ENCODE measurements around the gene ABHD16A. TPM values are rescaled to one million over a fixed set of nuclear protein-coding genes. Genes with fewer than 3 reads are reported as not detected.
A peak's percentile ranks its signal among the peaks of the same experiment; 100 is the strongest.
"Not testable (repeated sequence)": the region's sequence is repeated elsewhere in the genome, so short reads cannot be mapped to it uniquely, and the experiment has no call there.

Gene ABHD16A
- total RNA-seq, 1 donor from 2014 or later = 21.3 TPM

GRCh38 chr6:31713465-31713864, 10.3 kb upstream of the ABHD16A start:
- no peak for TF ChIP-seq EZH2phosphoT487 (IDR thresholded peaks at IDR 0.05)
- H3F3A ChIP-seq (ENCODE audit: low read depth) = peaks cover 21% of the 10 kb centered on the region
- Mint-ChIP-seq H3K4me3 (peak overlapping the region; percentile 16), H3K9me3 (no peaks in the 10 kb centered on the region), H3K4me1 (peaks cover 49% of the 10 kb centered on the region), H3K36me3 (no peaks in the 10 kb centered on the region), H3K27me3 (ENCODE audit: insufficient read depth, low read depth) (peaks cover 19% of the 10 kb centered on the region), H3K27ac (peak overlapping the region; percentile 97)
- no peaks in the 10 kb centered on the region for H3K36me3 ChIP-seq
- no peaks in the 10 kb centered on the region for H3K27me3 ChIP-seq
- peak overlapping the region; percentile 75 for H2AFZ ChIP-seq (replicated peaks)
- H3K4me2 ChIP-seq = peak overlapping the region; percentile 64
- no peaks in the 10 kb centered on the region for H3K79me2 ChIP-seq (ENCODE audit: low read depth)
- H3K4me3 ChIP-seq = no peak overlapping the region
- H3K9ac ChIP-seq = no peak overlapping the region
- DNase-seq (ENCODE audit: low spot score) = no peak
- no peak overlapping the region for H3K27ac ChIP-seq
- peaks cover 25% of the 10 kb centered on the region for H3K4me1 ChIP-seq
- H3K9me3 ChIP-seq (ENCODE audit: low read depth) = no peaks in the 10 kb centered on the region
- no peaks in the 10 kb centered on the region for H4K20me1 ChIP-seq (ENCODE audit: low read depth)

GRCh38 chr6:31712296-31712695, 9.2 kb upstream of the ABHD16A start:
- no peak overlapping the region for H3K9ac ChIP-seq
- Mint-ChIP-seq H3K27me3 (ENCODE audit: insufficient read depth, low read depth) (peaks cover 17% of the 10 kb centered on the region), H3K27ac (peak overlapping the region; percentile 84)

GRCh38 chr6:31711233-31711632, 8.1 kb upstream of the ABHD16A start:
- no peak for DNase-seq (ENCODE audit: low spot score)
- H3K27me3 Mint-ChIP-seq (ENCODE audit: insufficient read depth, low read depth) = peaks cover 19% of the 10 kb centered on the region
- peak overlapping the region; percentile 75 for H3K4me3 Mint-ChIP-seq
- Histone ChIP-seq H3K4me3 (no peak overlapping the region), H3K79me2 (ENCODE audit: low read depth) (no peaks in the 10 kb centered on the region), H3K9me3 (ENCODE audit: low read depth) (no peaks in the 10 kb centered on the region), H3K27me3 (no peaks in the 10 kb centered on the region), H4K20me1 (ENCODE audit: low read depth) (no peaks in the 10 kb centered on the region), H3F3A (ENCODE audit: low read depth) (peaks cover 21% of the 10 kb centered on the region), H3K4me1 (peaks cover 25% of the 10 kb centered on the region), H3K36me3 (no peaks in the 10 kb centered on the region), H3K9ac (no peak overlapping the region), H2AFZ (replicated peaks) (no peak overlapping the region), H3K4me2 (no peak overlapping the region), H3K27ac (no peak overlapping the region)
- peaks cover 44% of the 10 kb centered on the region for H3K4me1 Mint-ChIP-seq
- no peak for TF ChIP-seq EZH2phosphoT487 (IDR thresholded peaks at IDR 0.05)
- no peak for TF ChIP-seq EZH2 (IDR thresholded peaks at IDR 0.05)
- no peak for TF ChIP-seq CTCF (IDR thresholded peaks at IDR 0.05)
- no peaks in the 10 kb centered on the region for H3K9me3 Mint-ChIP-seq
- no peaks in the 10 kb centered on the region for H3K36me3 Mint-ChIP-seq
- no peak overlapping the region for H3K27ac Mint-ChIP-seq

More at GRCh38 chr6:31712296-31712695, 9.2 kb upstream of the ABHD16A start:
- Histone ChIP-seq H3K4me3 (no peak overlapping the region), H3K27ac (no peak overlapping the region), H3K27me3 (no peaks in the 10 kb centered on the region), H3F3A (ENCODE audit: low read depth) (peaks cover 21% of the 10 kb centered on the region), H4K20me1 (ENCODE audit: low read depth) (no peaks in the 10 kb centered on the region), H2AFZ (replicated peaks) (no peak overlapping the region), H3K4me1 (peaks cover 25% of the 10 kb centered on the region), H3K79me2 (ENCODE audit: low read depth) (no peaks in the 10 kb centered on the region), H3K4me2 (no peak overlapping the region), H3K9me3 (ENCODE audit: low read depth) (no peaks in the 10 kb centered on the region), H3K36me3 (no peaks in the 10 kb centered on the region)
- H3K9me3 Mint-ChIP-seq = no peaks in the 10 kb centered on the region
- H3K4me1 Mint-ChIP-seq = peaks cover 46% of the 10 kb centered on the region
- TF ChIP-seq CTCF (IDR thresholded peaks at IDR 0.05) (no peak), EZH2phosphoT487 (IDR thresholded peaks at IDR 0.05) (no peak), EZH2 (IDR thresholded peaks at IDR 0.05) (no peak)
- H3K36me3 Mint-ChIP-seq = no peaks in the 10 kb centered on the region
- DNase-seq (ENCODE audit: low spot score) = no peak
- H3K4me3 Mint-ChIP-seq = peak overlapping the region; percentile 75

GRCh38 chr6:31710523-31711219, 7.5 kb upstream of the ABHD16A start:
- TF ChIP-seq CTCF (IDR thresholded peaks at IDR 0.05) = no peak
- TF ChIP-seq EZH2 (IDR thresholded peaks at IDR 0.05) = no peak
- TF ChIP-seq EZH2phosphoT487 (IDR thresholded peaks at IDR 0.05) = no peak
- Mint-ChIP-seq H3K4me3 (peak overlapping the region; percentile 5), H3K27ac (peak overlapping the region; percentile 4), H3K4me1 (peaks cover 43% of the 10 kb centered on the region), H3K36me3 (no peaks in the 10 kb centered on the region), H3K9me3 (no peaks in the 10 kb centered on the region), H3K27me3 (ENCODE audit: insufficient read depth, low read depth) (peaks cover 19% of the 10 kb centered on the region)
- Histone ChIP-seq H3K27me3 (no peaks in the 10 kb centered on the region), H3K9me3 (ENCODE audit: low read depth) (no peaks in the 10 kb centered on the region), H3K4me2 (no peak overlapping the region), H3K4me3 (no peak overlapping the region), H3K9ac (no peak overlapping the region), H3K36me3 (no peaks in the 10 kb centered on the region), H2AFZ (replicated peaks) (no peak overlapping the region), H3K79me2 (ENCODE audit: low read depth) (no peaks in the 10 kb centered on the region), H3K27ac (no peak overlapping the region), H3F3A (ENCODE audit: low read depth) (peaks cover 21% of the 10 kb centered on the region), H4K20me1 (ENCODE audit: low read depth) (no peaks in the 10 kb centered on the region), H3K4me1 (peaks cover 25% of the 10 kb centered on the region)
- DNase-seq (ENCODE audit: low spot score) = no peak

GRCh38 chr6:31709157-31709556, 6.0 kb upstream of the ABHD16A start:
- H3K9me3 ChIP-seq (ENCODE audit: low read depth); DNase-seq (ENCODE audit: low spot score); H3K4me2 ChIP-seq; H3K9ac ChIP-seq; H3K36me3 Mint-ChIP-seq; H3K36me3 ChIP-seq; H3K4me3 Mint-ChIP-seq; H3K9me3 Mint-ChIP-seq; H4K20me1 ChIP-seq (ENCODE audit: low read depth); H3K79me2 ChIP-seq (ENCODE audit: low read depth); H3K27me3 ChIP-seq; H3K27ac ChIP-seq; H3K4me3 ChIP-seq; H2AFZ ChIP-seq (replicated peaks); H3K27ac Mint-ChIP-seq: not testable (repeated sequence)
- Histone ChIP-seq H3F3A (ENCODE audit: low read depth) (peaks cover 11% of the 10 kb centered on the region), H3K4me1 (peaks cover 12% of the 10 kb centered on the region)
- Mint-ChIP-seq H3K27me3 (ENCODE audit: insufficient read depth, low read depth) (peaks cover 17% of the 10 kb centered on the region), H3K4me1 (peaks cover 32% of the 10 kb centered on the region)

Measured in neural progenitor cell (in vitro differentiated cells).